GM23338 (cell line): Measurements from ENCODE around the gene SMTNL2. TPM values are rescaled to one million over a fixed set of nuclear protein-coding genes. Genes with fewer than 3 reads are reported as not detected.

Experiments
- ATAC-seq: fragments of 200-7000 bp; cut with Tn5 transposase; 3 replicates; pipeline ENCODE4 v1.9.1; 2020
- DNase-seq: peaks from one replicate; pipeline ENCODE4 v3.0.0-alpha.2; 2015; ENCODE audit warnings: low spot score
- H2AFZ ChIP-seq: fragments of 200-600 bp; sonication (generic); 2 replicates; pipeline ENCODE4 v1.8.0; 2016; ENCODE audit warnings: antibody characterized with exemption, mild to moderate bottlenecking, moderate library complexity
- H3F3A ChIP-seq: fragments of 200-600 bp; sonication (generic); replicated peaks from 2 replicates; pipeline ENCODE4 v1.8.0; 2017; ENCODE audit warnings: antibody characterized with exemption, mixed run types, low read depth
- H3K27ac ChIP-seq: fragments of 200-600 bp; sonication (generic); 2 replicates; pipeline ENCODE4 v1.6.1; 2016; ENCODE audit warnings: low read depth
- H3K27me3 ChIP-seq: fragments of 200-600 bp; sonication (generic); 2 replicates; pipeline ENCODE4 v1.8.0; 2016; ENCODE audit warnings: mild to moderate bottlenecking, mixed run types, moderate library complexity; ENCODE audit not compliant: insufficient read depth
- H3K36me3 ChIP-seq: fragments of 200-600 bp; sonication (generic); 2 replicates; pipeline ENCODE4 v1.8.0; 2016; ENCODE audit warnings: mild to moderate bottlenecking; ENCODE audit not compliant: insufficient read depth
- H3K4me1 ChIP-seq: fragments of 200-600 bp; sonication (generic); 2 replicates; pipeline ENCODE4 v1.8.0; 2016; ENCODE audit warnings: mild to moderate bottlenecking, moderate library complexity; ENCODE audit not compliant: insufficient read depth
- H3K4me2 ChIP-seq: fragments of 200-600 bp; sonication (generic); 2 replicates; pipeline ENCODE4 v1.7.1; 2017; ENCODE audit warnings: mixed run types
- H3K4me3 ChIP-seq: fragments of 200-600 bp; sonication (generic); 2 replicates; pipeline ENCODE4 v1.6.1; 2016; ENCODE audit warnings: mixed run types
- H3K79me2 ChIP-seq: fragments of 200-600 bp; sonication (generic); replicated peaks from 2 replicates; pipeline ENCODE4 v1.8.0; 2017; ENCODE audit warnings: mild to moderate bottlenecking; ENCODE audit not compliant: insufficient read depth
- H3K9me2 ChIP-seq: fragments of 200-600 bp; sonication (generic); 2 replicates; pipeline ENCODE4 v1.8.0; 2017; ENCODE audit not compliant: insufficient read depth
- H4K20me1 ChIP-seq: fragments of 200-600 bp; sonication (generic); replicated peaks from 2 replicates; pipeline ENCODE4 v1.8.0; 2017; ENCODE audit warnings: mild to moderate bottlenecking; ENCODE audit not compliant: insufficient read depth
- H3K27ac Mint-ChIP-seq: 2 replicates; pipeline ENCODE4 v1.8.0; 2020; ENCODE audit warnings: inconsistent platforms, mild to moderate bottlenecking, moderate library complexity, mixed read lengths
- H3K27me3 Mint-ChIP-seq: 3 replicates; pipeline ENCODE4 v1.8.0; 2022; ENCODE audit warnings: low read depth, mild to moderate bottlenecking, moderate library complexity, mixed read lengths, inconsistent platforms; ENCODE audit not compliant: insufficient read depth, poor library complexity
- H3K36me3 Mint-ChIP-seq: 3 replicates; pipeline ENCODE4 v1.8.0; 2021; ENCODE audit warnings: low read depth, mild to moderate bottlenecking, inconsistent platforms, moderate library complexity, mixed read lengths
- H3K4me1 Mint-ChIP-seq: 3 replicates; pipeline ENCODE4 v1.8.0; 2020; ENCODE audit warnings: mild to moderate bottlenecking, inconsistent platforms, mixed read lengths
- H3K4me3 Mint-ChIP-seq: 3 replicates; pipeline ENCODE4 v1.8.0; 2021; ENCODE audit warnings: moderate library complexity, mild to moderate bottlenecking, inconsistent platforms, mixed read lengths
- H3K9me3 Mint-ChIP-seq: 3 replicates; pipeline ENCODE4 v1.8.0; 2020; ENCODE audit warnings: moderate library complexity, mild to moderate bottlenecking, inconsistent platforms, mixed read lengths
- NANOG ChIP-seq: IDR thresholded peaks from 2 replicates; pipeline ENCODE4 v1.6.1; 2016; ENCODE audit warnings: antibody characterized with exemption, borderline replicate concordance
- REST ChIP-seq: IDR thresholded peaks from one replicate; pipeline ENCODE4 v1.6.1; 2018; ENCODE audit warnings: antibody characterized with exemption; ENCODE audit not compliant: unreplicated experiment
- ZNF114 ChIP-seq: fragments of 250-450 bp; sonication (Bioruptor Pico); IDR thresholded peaks from 2 replicates; pipeline ENCODE4 v1.5.0; 2020; ENCODE audit warnings: mild to moderate bottlenecking, moderate library complexity
- ZNF331 ChIP-seq: fragments of 250-450 bp; sonication (Bioruptor Pico); IDR thresholded peaks from 2 replicates; pipeline ENCODE4 v1.5.0; 2020; ENCODE audit warnings: low read depth, mild to moderate bottlenecking, moderate library complexity
- ZNF462 ChIP-seq: fragments of 250-450 bp; sonication (Bioruptor Pico); IDR thresholded peaks from 2 replicates; pipeline ENCODE4 v1.5.0; 2020; ENCODE audit warnings: mild to moderate bottlenecking, moderate library complexity
- polyA plus RNA-seq: library from polyadenylated mRNA; unstranded; fragments of >200 nt; fragmentation: Nextera tagmentation; extraction: Ambion mirVana; gene quantifications from 2 replicates; pipeline ENCODE4 v1.2.1, GENCODE V29; 2016
- total RNA-seq: library from RNA; depleted of rRNA; stranded (reverse); fragments of >200 nt; shearing (Covaris generic); gene quantifications from 2 replicates; pipeline ENCODE4 v1.2.3, GENCODE V29; 2014

SMTNL2 gene
- total and polyA plus RNA-seq, 2 experiments from 2014 or later = 1.3 to 4.3 TPM

- H3K4me3 Mint-ChIP-seq = no peak overlapping the region
- ATAC-seq (no peak), DNase-seq (no peak)
- peaks cover 3% of the 10 kb centered on the region; the same call in 1 of the 3 replicates for H3K9me3 Mint-ChIP-seq
- Histone ChIP-seq H3K4me1 (peaks cover 10% of the 10 kb centered on the region), H3K27ac (no peak overlapping the region), H3K36me3 (no peaks in the 10 kb centered on the region), H3F3A (no peaks in the 10 kb centered on the region), H3K4me2 (no peak overlapping the region), H3K79me2 (no peaks in the 10 kb centered on the region), H2AFZ (no peak overlapping the region), H3K9me2 (peaks cover 7% of the 10 kb centered on the region; the same call in 1 of the 2 replicates), H4K20me1 (no peaks in the 10 kb centered on the region), H3K4me3 (no peak overlapping the region), H3K27me3 (peaks cover 56% of the 10 kb centered on the region)
- H3K27me3 Mint-ChIP-seq = peaks cover 59% of the 10 kb centered on the region
- no peak overlapping the region for H3K27ac Mint-ChIP-seq
- H3K36me3 Mint-ChIP-seq = no peaks in the 10 kb centered on the region
- H3K4me1 Mint-ChIP-seq = peaks cover 29% of the 10 kb centered on the region
- TF ChIP-seq NANOG (no peak), ZNF462 (CRISPR knock-in tag) (no peak), REST (no peak), ZNF331 (CRISPR knock-in tag) (no peak), ZNF114 (no peak)
Observed at GRCh38 chr17:4643676-4644075, 59.3 kb downstream of the SMTNL2 start.
